ENCODE results near the gene CACNA1E.
A peak's percentile ranks its signal among the peaks of the same experiment; 100 is the strongest.

Gene CACNA1E

GRCh38 chr1:181768211-181768929 is 285.1 kb downstream of the CACNA1E start:
- no peak for DNase-seq (ENCODE audit: low spot score)

DNA sequence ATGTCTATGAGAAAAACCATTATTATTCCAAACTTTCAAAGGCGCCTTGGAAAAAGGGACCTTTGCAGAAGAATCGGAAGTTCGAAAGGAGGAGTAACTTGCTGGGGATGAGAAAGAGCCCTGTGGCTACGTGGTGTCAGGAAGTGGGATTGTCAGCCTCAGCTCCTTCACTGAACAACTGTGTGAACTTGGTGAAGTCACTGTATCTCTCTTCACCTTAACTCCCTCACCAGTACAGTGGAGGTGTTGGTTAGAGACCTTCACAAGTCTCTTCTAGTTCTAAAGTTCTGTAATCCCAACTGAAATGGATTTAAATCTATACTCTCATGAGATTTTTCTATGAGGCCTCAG is 285.6 kb downstream of the CACNA1E start:
- DNase-seq (ENCODE audit: low spot score): no peak

DNA sequence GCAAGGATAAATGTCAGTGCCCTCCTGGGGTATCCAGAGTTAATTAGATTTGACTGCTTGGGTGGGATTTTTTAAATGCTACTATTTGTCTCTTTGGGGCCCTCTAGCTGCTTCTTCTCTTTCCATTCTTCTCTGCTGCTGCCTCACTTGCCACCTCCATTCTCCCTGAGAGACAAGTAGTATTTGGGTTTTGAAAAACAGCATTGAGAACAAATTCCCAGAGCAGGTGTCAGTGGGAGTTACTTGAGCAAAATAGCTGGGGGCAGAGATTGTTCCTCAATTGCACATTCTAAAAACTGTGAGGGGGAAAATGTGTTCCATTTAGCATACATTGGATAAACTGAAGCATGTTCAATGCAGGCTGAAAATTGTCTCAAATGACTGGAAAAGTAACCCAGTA is 286.5 kb downstream of the CACNA1E start:
- DNase-seq (ENCODE audit: low spot score): peak; percentile 74

DNA sequence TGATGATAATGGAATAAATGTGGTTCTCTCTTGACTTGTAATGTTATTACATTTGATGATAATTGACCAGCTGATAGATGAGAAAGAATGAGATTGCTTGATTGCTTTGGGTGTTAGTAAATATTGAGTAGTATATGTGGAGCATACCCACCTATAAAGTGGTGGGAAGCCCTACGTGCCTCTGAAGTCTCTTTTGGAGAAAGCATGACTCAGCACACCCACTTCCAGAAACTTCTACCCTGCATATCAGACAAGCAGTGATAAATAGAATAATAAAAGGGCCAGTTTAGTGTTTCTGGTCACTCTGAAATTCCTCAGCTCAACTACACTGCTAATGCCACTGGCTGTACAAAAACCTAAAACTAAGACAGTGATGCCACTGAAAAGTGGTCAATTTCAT is 289.4 kb downstream of the CACNA1E start:
- DNase-seq (ENCODE audit: low spot score): no peak

GRCh38 chr1:181776044-181776443 is 292.7 kb downstream of the CACNA1E start:
- no peak for DNase-seq (ENCODE audit: low spot score)

- DNase-seq (ENCODE audit: low spot score): no peak
Observed at GRCh38 chr1:181777286-181777685, 294.0 kb downstream of the CACNA1E start.

DNA sequence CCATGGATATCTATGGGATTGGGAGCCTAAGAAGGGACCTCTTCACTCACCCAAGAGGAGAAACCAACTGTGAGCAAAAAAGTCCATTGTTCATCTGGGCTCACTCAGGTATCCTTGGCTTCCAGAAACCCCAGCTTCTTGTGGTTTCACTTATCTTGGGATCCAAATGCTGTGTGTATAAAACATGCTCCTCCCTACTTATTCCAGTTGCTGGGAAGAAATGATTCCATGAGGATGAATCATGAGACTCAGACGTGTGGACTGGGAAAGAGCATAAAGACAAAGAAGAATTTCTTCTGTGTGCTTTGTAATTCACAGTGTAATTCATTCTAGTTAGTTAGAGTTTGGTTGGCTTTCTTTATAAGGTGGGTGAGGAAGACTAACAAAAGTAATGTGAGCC is 294.5 kb downstream of the CACNA1E start:
- DNase-seq (ENCODE audit: low spot score): no peak

DNA sequence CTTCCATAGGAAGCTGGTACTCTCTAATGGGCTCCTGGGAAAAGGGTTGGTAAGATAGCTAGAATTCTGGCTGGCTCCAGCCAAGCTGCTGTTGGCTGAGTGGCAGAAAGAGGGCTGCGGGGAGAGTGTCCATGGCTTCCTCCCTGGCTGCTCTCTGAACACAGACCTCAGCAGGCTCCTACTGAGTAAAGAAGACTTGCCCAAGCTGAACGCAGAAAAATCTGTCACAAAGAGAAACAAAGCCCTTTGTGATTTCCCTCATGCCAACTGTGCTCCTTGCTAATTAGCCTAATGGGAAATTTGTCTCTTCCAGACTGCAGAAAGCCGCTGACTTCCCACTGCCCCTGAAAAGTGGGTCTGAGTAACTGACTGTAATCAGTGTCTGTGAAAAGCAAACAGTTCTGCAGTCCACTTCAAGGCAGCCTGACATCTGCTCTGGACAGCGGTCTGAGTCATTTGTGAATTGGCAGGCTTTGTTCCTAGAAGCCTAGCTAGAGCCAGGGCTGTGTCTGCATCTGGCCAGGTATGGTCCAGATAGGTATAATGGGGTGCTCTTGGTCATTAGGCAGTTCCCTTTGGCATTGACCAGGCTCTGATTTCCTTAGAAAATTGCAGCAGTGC is 295.4 kb downstream of the CACNA1E start:
- no peak for DNase-seq (ENCODE audit: low spot score)

GRCh38 chr1:181779343-181779742 is 296.0 kb downstream of the CACNA1E start:
- no peak for DNase-seq (ENCODE audit: low spot score)

- DNase-seq (ENCODE audit: low spot score): no peak
Observed at GRCh38 chr1:181783208-181783607, 299.9 kb downstream of the CACNA1E start.

DNA sequence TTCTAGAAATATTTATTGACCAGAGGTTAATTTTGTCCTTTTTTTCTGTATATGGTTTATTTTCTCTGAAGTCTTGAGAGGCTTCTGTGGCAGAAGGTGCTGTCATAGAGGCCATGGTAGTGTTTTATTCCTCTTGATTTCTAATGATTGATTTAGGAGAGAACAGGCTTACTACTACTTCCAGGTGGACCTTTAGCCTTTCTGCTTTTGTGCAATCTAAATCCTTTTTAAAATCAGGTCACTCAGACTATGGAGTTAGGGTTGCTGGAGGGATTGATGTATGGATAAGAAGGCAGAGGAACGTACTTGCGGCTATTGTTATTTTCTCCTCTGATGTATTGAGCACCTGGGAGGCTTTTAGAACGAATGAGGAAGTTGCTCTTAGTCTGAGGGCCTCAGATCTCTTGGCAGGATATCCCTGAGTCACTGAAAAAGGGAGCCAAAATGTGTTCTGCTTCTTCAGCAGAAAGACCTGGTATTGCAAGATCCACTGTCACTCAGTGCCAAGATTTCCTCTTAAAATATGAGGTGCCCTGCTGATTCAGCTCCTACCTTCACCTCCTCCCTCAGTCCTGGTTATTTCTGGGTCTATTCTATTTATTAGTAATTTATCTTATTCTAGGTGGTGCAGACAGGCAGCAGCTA is 300.8 kb downstream of the CACNA1E start:
- peak; percentile 25 for DNase-seq (ENCODE audit: low spot score)

DNA sequence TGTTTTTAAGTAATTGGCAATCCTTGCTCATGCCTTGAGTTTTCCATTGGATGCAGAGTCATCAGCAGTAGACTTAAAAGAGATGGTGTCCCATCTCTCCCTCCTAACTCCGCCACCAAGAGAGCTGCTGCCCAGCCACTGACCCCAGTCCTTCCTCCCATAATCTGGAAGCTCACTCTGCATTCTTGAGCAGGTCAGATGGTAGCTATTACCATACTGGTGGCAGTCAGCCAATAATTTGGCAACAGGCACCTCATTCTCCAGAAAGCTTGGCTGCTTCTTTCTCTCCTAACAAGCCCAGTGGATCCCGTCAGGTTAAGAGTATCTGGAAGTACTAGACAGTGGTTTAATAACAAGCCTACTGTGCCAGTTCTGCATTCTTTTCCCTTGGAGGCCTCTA is 306.1 kb downstream of the CACNA1E start:
- no peak for DNase-seq (ENCODE audit: low spot score)

GRCh38 chr1:181791721-181792120 is 308.4 kb downstream of the CACNA1E start:
- peak; percentile 83 for DNase-seq (ENCODE audit: low spot score)

- DNase-seq (ENCODE audit: low spot score): no peak
Observed at GRCh38 chr1:181793831-181794230, 310.5 kb downstream of the CACNA1E start.

DNA sequence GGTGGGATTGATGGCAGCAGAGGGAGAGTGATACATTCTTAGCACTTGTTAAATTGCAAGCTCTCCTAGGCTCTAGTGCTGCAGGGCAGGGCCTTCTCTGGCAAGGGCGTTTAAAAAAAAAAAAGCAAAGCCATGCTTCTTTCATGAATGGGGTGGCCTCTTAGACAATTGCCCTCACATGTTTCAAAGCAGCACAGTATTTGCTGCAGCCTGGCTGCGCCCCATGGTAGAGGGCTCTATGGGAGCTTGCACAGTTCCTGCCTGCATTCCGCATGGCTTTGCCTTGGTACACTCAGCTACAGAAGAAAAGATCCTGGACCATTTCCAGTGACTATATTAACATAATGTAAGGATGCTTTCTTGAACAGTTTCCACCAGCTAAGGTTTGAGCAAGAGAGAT is 311.0 kb downstream of the CACNA1E start:
- no peak for DNase-seq (ENCODE audit: low spot score)

DNA sequence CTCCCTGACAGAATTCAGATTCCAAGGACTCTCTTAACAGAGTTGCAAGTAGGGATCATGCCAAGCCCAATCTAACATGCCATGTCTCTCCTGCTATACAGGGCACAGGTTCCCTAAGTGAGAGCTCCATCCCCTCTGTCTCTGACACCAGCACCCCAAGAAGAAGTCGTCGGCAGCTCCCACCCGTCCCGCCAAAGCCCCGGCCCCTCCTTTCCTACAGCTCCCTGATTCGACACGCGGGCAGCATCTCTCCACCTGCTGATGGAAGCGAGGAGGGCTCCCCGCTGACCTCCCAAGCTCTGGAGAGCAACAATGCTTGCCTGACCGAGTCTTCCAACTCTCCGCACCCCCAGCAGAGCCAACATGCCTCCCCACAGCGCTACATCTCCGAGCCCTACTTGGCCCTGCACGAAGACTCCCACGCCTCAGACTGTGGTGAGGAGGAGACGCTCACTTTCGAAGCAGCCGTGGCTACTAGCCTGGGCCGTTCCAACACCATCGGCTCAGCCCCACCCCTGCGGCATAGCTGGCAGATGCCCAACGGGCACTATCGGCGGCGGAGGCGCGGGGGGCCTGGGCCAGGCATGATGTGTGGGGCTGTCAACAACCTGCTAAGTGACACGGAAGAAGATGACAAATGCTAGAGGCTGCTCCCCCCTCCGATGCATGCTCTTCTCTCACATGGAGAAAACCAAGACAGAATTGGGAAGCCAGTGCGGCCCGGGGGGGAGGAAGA is 315.0 kb downstream of the CACNA1E start:
- no peak for DNase-seq (ENCODE audit: low spot score)

- no peak for DNase-seq (ENCODE audit: low spot score)
Observed at GRCh38 chr1:181801617-181802016, 318.3 kb downstream of the CACNA1E start.

GRCh38 chr1:181802466-181802865 is 319.1 kb downstream of the CACNA1E start:
- no peak for DNase-seq (ENCODE audit: low spot score)

DNA sequence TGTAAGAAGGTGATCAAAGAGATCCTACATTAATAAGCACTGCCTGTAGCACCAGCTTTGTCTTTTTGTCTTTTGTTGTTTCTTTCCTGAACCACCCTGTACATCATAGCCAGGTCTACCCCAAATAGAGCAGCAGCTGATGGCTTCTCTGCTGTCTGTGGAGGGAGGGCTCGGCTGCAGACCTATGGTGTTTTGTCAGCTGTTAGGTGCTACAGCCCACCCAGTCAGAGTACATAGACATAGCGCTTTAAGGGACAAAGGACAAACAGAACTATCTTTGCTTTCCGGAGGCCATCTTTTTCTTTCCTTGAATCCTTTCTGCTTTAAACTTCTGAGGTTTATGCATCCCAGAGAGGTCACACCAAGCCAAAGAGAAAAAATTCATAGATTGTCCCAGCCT is 320.1 kb downstream of the CACNA1E start:
- no peak for DNase-seq (ENCODE audit: low spot score)

GRCh38 chr1:181804989-181805388 is 321.7 kb downstream of the CACNA1E start:
- DNase-seq (ENCODE audit: low spot score): no peak

- no peak for DNase-seq (ENCODE audit: low spot score)
Observed at GRCh38 chr1:181806746-181807145, 323.4 kb downstream of the CACNA1E start.

- no peak for DNase-seq (ENCODE audit: low spot score)
Observed at GRCh38 chr1:181807251-181807650, 323.9 kb downstream of the CACNA1E start.

Data from putamen (tissue), 1 donor.